SW480 (cell line): Measurements from ENCODE around the gene NGF.

Source experiments
- DNase-seq: peaks from one replicate; pipeline ENCODE4 v3.0.0-alpha.2; 2016; ENCODE audit warnings: low spot score

NGF gene

GRCh38 chr1:115336741-115337140 lies 1.3 kb downstream of the NGF start:
- DNase-seq, result no peak

- peak; percentile 35 for DNase-seq
These were observed 5.0 kb downstream of the NGF start for GRCh38 chr1:115332813-115333608.

GRCh38 chr1:115331558-115332331 lies 6.3 kb downstream of the NGF start:
- no peak for DNase-seq

- DNase-seq, result no peak
These were observed 7.5 kb downstream of the NGF start for GRCh38 chr1:115330480-115331013.

- no peak for DNase-seq
These were observed 8.1 kb downstream of the NGF start for GRCh38 chr1:115329965-115330364.

GRCh38 chr1:115327270-115327669 lies 10.8 kb downstream of the NGF start:
- no peak for DNase-seq

GRCh38 chr1:115326419-115326818 lies 11.6 kb downstream of the NGF start:
- no peak for DNase-seq

- no peak for DNase-seq
These were observed 12.2 kb downstream of the NGF start for GRCh38 chr1:115325874-115326273.

GRCh38 chr1:115324649-115325420 lies 13.2 kb downstream of the NGF start:
- no peak for DNase-seq

GRCh38 chr1:115323366-115324004 lies 14.6 kb downstream of the NGF start:
- no peak for DNase-seq

- DNase-seq, result no peak
These were observed 15.4 kb downstream of the NGF start for GRCh38 chr1:115322631-115323030.

GRCh38 chr1:115320377-115320776 lies 17.7 kb downstream of the NGF start:
- DNase-seq, result no peak

- DNase-seq, result no peak
These were observed 18.3 kb downstream of the NGF start for GRCh38 chr1:115319706-115320105.

GRCh38 chr1:115317101-115318012 lies 20.7 kb downstream of the NGF start:
- peak; percentile 52 for DNase-seq

- DNase-seq, result no peak
These were observed 23.3 kb downstream of the NGF start for GRCh38 chr1:115314765-115315164.

- DNase-seq, result no peak
These were observed 24.0 kb downstream of the NGF start for GRCh38 chr1:115314092-115314491.

GRCh38 chr1:115313182-115313581 lies 24.9 kb downstream of the NGF start:
- DNase-seq, result no peak

GRCh38 chr1:115312742-115313141 lies 25.3 kb downstream of the NGF start:
- no peak for DNase-seq

- no peak for DNase-seq
These were observed 26.5 kb downstream of the NGF start for GRCh38 chr1:115311474-115311989.
